ENCODE measurements around the gene PPP2R2B. TPM values are rescaled to one million over a fixed set of nuclear protein-coding genes. Genes with fewer than 3 reads are reported as not detected.

PPP2R2B gene
- total RNA-seq, 1 donor from 2014 or later = 0.29 TPM

- no peak for DNase-seq (ENCODE audit: low spot score)
These were observed 50.2 kb downstream of the PPP2R2B start for GRCh38 chr5:146828385-146828784.

GRCh38 chr5:146827901-146828300 lies 50.7 kb downstream of the PPP2R2B start:
- no peak for DNase-seq (ENCODE audit: low spot score)

GRCh38 chr5:146825033-146825432 lies 53.5 kb downstream of the PPP2R2B start:
- no peak for DNase-seq (ENCODE audit: low spot score)

- no peak for DNase-seq (ENCODE audit: low spot score)
These were observed 56.8 kb downstream of the PPP2R2B start for GRCh38 chr5:146821732-146822131.

GRCh38 chr5:146820987-146821386 lies 57.6 kb downstream of the PPP2R2B start:
- no peak for DNase-seq (ENCODE audit: low spot score)

- no peak for DNase-seq (ENCODE audit: low spot score)
These were observed 59.7 kb downstream of the PPP2R2B start for GRCh38 chr5:146818822-146819221.

- DNase-seq (ENCODE audit: low spot score) = no peak
These were observed 60.6 kb downstream of the PPP2R2B start for GRCh38 chr5:146817973-146818372.

- DNase-seq (ENCODE audit: low spot score) = no peak
These were observed 61.7 kb downstream of the PPP2R2B start for GRCh38 chr5:146816775-146817387.

GRCh38 chr5:146815411-146815810 lies 63.1 kb downstream of the PPP2R2B start:
- DNase-seq (ENCODE audit: low spot score) = no peak

- DNase-seq (ENCODE audit: low spot score) = no peak
These were observed 65.0 kb downstream of the PPP2R2B start for GRCh38 chr5:146813346-146814157.

GRCh38 chr5:146805081-146805480 lies 73.5 kb downstream of the PPP2R2B start:
- DNase-seq (ENCODE audit: low spot score) = no peak

- no peak for DNase-seq (ENCODE audit: low spot score)
These were observed 75.5 kb downstream of the PPP2R2B start for GRCh38 chr5:146802945-146803522.

GRCh38 chr5:146799671-146800070 lies 78.9 kb downstream of the PPP2R2B start:
- DNase-seq (ENCODE audit: low spot score) = no peak

- DNase-seq (ENCODE audit: low spot score) = no peak
These were observed 79.3 kb downstream of the PPP2R2B start for GRCh38 chr5:146799231-146799630.

GRCh38 chr5:146797658-146798057 lies 80.9 kb downstream of the PPP2R2B start:
- DNase-seq (ENCODE audit: low spot score) = no peak

GRCh38 chr5:146796911-146797310 lies 81.6 kb downstream of the PPP2R2B start:
- DNase-seq (ENCODE audit: low spot score) = no peak

- no peak for DNase-seq (ENCODE audit: low spot score)
These were observed 82.4 kb downstream of the PPP2R2B start for GRCh38 chr5:146796144-146796543.

- no peak for DNase-seq (ENCODE audit: low spot score)
These were observed 84.1 kb downstream of the PPP2R2B start for GRCh38 chr5:146794326-146795029.

- no peak for DNase-seq (ENCODE audit: low spot score)
These were observed 84.8 kb downstream of the PPP2R2B start for GRCh38 chr5:146793709-146794108.

- no peak for DNase-seq (ENCODE audit: low spot score)
These were observed 87.1 kb downstream of the PPP2R2B start for GRCh38 chr5:146791471-146791870.

- no peak for DNase-seq (ENCODE audit: low spot score)
These were observed 88.6 kb downstream of the PPP2R2B start for GRCh38 chr5:146789712-146790653.

Data from mesenteric fat pad (tissue), 1 donor.